Activated CD4-positive, alpha-beta T cell treated with anti-CD3 and anti-CD28 coated beads for 24 hours (primary cell): Measurements from ENCODE around the gene C2orf74.
"Not testable (repeated sequence)": the region's sequence is repeated elsewhere in the genome, so short reads cannot be mapped to it uniquely, and the experiment has no call there.

ENCODE experiments used
- DNase-seq, 2 donors: peaks; one replicate each; pipeline ENCODE4 v3.0.0-alpha.2; 2020; ENCODE audit warnings: low read depth in 2 of 2

Gene C2orf74

GRCh38 chr2:61173116-61173515, 11.1 kb downstream of the C2orf74 start:
- no peak for DNase-seq

GRCh38 chr2:61175036-61175435, 13.0 kb downstream of the C2orf74 start:
- DNase-seq: no peak

GRCh38 chr2:61176755-61177726, 15.1 kb downstream of the C2orf74 start:
- peak; percentile 92 to 93 for DNase-seq

GRCh38 chr2:61177727-61178549, 15.9 kb downstream of the C2orf74 start:
- DNase-seq: peak; percentile 12 to 17

GRCh38 chr2:61178603-61179545, 16.9 kb downstream of the C2orf74 start:
- DNase-seq: no peak

GRCh38 chr2:61179701-61180639, 18.0 kb downstream of the C2orf74 start:
- DNase-seq: no peak

- DNase-seq: no peak
These were observed 18.7 kb downstream of the C2orf74 start for GRCh38 chr2:61180686-61181085.

- no peak for DNase-seq
These were observed 19.5 kb downstream of the C2orf74 start for GRCh38 chr2:61181382-61182058.

- no peak for DNase-seq
These were observed 20.0 kb downstream of the C2orf74 start for GRCh38 chr2:61182059-61182383.

- DNase-seq: no peak
These were observed 21.8 kb downstream of the C2orf74 start for GRCh38 chr2:61183795-61184194.

GRCh38 chr2:61184263-61184662, 22.3 kb downstream of the C2orf74 start:
- DNase-seq: no peak

GRCh38 chr2:61185231-61185728, 23.3 kb downstream of the C2orf74 start:
- DNase-seq: no peak

- DNase-seq: no peak
These were observed 25.1 kb downstream of the C2orf74 start for GRCh38 chr2:61187085-61187484.

- DNase-seq: no peak
These were observed 31.9 kb downstream of the C2orf74 start for GRCh38 chr2:61193670-61194561.

- not testable (repeated sequence) for DNase-seq
These were observed 32.7 kb downstream of the C2orf74 start for GRCh38 chr2:61194646-61195045.

- DNase-seq: no peak
These were observed 34.7 kb downstream of the C2orf74 start for GRCh38 chr2:61196671-61197070.

GRCh38 chr2:61205132-61205531, 43.1 kb downstream of the C2orf74 start:
- no peak for DNase-seq

- no peak for DNase-seq
These were observed 48.5 kb downstream of the C2orf74 start for GRCh38 chr2:61210332-61210981.
